Globus pallidus (tissue), 1 donor: Measurements from ENCODE around the gene TPX2.
A peak's percentile ranks its signal among the peaks of the same experiment; 100 is the strongest.

Source experiments
- DNase-seq: peaks from one replicate; pipeline ENCODE4 v3.0.0-alpha.2; 2015; ENCODE audit warnings: low spot score

Gene TPX2, protein sequence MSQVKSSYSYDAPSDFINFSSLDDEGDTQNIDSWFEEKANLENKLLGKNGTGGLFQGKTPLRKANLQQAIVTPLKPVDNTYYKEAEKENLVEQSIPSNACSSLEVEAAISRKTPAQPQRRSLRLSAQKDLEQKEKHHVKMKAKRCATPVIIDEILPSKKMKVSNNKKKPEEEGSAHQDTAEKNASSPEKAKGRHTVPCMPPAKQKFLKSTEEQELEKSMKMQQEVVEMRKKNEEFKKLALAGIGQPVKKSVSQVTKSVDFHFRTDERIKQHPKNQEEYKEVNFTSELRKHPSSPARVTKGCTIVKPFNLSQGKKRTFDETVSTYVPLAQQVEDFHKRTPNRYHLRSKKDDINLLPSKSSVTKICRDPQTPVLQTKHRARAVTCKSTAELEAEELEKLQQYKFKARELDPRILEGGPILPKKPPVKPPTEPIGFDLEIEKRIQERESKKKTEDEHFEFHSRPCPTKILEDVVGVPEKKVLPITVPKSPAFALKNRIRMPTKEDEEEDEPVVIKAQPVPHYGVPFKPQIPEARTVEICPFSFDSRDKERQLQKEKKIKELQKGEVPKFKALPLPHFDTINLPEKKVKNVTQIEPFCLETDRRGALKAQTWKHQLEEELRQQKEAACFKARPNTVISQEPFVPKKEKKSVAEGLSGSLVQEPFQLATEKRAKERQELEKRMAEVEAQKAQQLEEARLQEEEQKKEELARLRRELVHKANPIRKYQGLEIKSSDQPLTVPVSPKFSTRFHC

DNA sequence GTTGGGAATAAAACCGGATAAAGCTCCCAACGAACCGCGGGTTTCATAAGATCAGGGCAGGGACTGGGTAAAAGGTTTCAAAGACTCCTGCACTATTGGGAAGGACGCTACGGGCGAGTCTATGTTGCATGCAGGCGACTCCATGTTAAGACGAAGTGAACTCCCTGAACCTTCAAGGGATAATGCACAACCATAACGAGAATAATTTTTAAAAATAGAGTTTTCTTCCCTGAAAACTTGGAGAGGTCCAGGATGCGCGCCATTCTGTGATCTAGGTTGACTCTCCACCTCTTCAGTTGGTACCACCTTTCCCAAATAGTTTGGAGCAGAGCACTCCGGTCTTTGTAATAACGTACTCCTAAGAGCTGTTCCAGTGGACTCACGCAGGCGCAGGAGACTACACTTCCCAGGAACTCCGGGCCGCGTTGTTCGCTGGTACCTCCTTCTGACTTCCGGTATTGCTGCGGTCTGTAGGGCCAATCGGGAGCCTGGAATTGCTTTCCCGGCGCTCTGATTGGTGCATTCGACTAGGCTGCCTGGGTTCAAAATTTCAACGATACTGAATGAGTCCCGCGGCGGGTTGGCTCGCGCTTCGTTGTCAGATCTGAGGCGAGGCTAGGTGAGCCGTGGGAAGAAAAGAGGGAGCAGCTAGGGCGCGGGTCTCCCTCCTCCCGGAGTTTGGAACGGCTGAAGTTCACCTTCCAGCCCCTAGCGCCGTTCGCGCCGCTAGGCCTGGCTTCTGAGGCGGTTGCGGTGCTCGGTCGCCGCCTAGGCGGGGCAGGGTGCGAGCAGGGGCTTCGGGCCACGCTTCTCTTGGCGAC, at the start of gene TPX2:
TPX2 (plus strand) TSS at position 562 of the 821 bp plus-strand sequence. CDS start 18,187 bp downstream, outside the sequence.
- DNase-seq, result peak; percentile 97

DNA sequence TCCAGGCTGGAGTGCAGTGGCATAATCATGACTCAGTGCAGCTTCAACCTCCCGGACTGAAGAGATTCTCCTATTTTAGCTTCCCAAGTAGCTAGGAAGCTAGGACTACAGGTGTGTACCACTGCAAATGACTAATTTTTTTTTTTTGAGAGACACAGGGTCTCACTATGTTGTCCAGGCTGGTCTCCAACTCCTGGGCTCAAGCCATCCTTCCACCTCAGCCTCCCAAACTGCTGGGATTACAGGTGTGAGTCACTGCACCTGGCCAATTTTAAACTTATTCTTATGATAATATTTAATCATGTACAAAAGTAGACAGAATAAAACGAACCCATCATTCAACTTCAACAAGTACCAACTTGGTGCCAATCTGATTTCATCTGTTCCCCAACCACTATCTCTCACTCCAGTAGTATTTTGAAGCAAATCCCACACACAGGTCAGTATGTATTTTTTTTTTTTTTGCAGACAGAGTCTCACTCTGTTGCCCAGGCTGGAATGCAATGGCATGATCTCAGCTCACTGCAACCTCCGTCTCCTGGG, 48.9 kb upstream of the TPX2 start:
- no peak for DNase-seq

DNA sequence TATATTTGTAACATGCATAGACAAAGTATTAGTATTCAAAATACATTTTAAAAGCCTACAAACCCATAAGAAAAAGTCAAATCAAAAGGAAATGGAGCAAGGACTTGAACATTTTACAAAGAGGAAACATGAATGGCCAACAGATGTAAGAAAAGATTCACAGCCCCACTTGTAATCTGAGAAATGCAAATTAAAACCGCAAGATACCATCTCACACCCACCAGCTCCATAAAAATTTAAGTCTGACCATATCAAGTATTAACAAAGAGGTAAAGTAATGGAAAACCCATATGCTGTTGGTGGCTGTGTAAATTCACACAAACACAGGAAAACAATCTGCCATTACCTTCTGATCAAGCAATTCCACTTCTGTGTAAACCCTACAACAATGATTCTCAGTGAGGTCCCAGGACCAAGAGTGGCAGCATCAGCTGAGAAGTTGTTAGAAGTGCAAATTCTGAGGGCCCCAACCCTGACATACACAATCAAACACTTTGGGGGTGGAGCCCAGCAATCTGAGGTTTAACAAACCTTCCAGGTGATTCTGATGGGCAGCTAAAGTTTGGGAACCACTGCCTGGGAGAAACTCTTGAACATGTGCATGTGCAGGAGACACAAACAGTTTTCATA, 47.3 kb upstream of the TPX2 start:
- DNase-seq, result no peak

DNA sequence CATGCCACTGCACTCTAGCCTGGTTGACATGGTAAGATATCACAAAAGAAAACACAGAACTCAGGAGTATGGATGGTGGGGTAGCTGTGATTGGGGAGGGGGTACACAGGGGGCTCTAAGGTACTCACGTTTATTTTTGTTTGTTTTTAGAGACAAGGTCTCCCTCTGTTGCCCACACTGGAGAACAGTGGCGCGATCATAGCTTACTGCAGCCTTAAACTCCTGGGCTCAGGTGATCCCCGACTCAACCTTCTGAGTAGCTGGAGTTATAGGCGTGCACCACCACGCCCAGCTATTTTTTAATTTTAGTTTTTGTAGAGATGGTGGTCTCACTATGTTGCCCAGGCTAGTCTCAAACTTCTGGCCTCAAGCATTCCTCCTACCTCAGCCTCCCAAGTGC, 45.7 kb upstream of the TPX2 start:
- no peak for DNase-seq

DNA sequence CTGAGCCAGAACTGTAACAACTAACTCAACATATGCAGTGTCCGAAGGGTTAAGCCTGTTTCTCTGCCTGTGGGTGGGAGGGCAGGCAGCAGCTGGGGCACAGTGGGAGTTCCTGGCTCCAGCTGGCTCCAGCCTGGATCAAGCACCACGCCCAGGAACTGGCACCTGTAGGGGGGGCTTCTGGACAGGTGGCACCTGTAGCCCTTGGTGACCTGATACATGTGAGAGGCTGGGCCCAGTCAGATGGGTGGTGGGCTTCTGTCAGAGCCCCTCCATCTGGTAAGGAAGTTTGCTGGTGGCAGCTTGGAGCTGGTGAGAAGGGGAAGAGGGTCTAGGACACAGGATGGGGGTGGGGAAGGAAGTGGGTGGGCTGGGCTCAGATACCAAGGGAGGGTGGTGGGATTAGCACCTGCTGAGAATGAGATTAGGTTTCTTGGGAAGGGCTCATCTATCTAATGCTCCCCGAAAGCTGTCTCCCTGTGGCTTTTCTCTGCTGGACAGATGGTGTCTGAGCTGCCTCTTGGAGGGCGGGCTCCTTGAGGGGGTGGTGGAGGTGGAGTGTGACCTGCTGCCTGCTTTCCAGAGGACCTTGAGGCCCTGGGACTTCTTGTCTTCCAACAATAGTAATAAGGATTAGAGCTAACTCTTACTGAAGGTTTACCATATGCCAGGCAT, 45.0 kb upstream of the TPX2 start:
- no peak for DNase-seq

DNA sequence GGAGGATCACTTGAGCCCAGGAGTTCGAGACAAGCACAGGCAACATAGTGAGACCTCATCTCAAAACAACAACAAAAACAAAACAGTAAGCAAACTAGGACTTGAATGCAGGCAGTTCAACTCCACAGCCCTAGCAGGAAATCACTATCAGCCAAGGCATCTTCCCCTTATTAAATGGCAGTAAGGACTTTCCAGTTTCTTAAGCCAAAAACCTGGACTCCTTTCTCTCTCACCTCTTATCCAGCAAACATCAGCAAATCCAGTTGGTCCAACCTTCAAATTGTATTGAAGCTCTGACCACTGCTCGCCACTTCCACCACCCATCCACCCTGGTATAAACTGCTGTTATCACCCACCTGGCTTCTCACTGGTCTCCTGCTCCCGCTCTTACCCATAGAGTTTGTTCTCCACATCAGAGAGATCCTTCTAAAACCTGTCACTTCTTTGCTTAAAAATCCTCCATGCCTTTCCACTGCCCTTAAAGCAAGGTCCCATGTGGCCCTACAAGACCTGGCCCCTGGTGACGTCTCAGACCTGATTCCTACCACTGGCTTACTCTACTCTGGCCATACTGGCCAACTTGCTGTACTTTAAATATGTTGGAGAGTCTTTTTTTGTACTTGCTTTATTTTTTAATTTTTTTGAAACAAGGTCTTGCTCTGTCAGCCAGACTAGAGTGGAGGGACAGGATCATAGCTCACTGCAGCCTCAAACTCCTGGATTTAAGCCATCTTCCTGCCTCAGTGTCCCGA, 44.1 kb upstream of the TPX2 start:
- no peak for DNase-seq

DNA sequence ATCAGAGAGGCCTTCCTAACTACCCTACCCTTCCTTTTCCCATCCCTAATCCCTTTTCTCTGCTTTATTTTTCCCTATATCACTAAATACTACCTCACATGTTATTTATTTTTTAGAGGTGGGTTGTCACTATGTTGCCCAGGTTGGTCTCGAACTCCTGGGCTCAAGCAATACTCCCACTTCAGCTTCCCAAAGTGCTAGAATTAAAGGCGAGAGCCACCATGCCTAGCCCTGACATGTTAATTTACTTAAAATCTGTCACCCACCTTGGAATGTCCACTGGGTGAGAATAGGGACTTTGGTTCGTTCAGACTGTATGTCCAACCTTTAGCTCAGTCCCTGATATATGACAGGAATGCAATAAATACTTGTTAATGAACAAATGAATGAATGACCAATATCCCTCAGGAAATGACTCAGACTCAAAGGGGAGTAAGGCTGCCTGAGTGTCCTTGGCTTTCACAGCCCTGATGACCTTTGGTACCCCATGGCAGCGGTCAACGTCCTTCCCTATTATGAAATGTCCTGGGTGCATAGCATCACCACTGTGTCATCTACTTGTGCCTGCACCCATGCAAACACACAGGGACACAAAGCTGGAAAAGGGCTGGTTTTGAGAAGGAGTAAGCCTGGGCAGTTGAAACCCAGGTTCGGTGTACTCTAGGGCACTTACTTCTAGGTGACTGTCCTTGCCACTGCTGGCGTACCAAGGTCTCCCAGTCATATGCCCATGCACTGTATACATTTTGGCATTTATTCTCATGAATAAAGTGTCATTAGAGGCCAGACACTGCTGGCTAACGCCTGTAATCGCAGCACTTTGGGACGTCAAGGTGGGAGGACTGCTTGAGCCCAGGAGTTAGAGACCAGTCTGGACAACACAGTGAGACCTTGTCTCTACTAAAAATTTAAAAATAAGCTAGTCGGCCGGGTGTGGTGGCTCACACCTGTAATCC, 43.0 kb upstream of the TPX2 start:
- no peak for DNase-seq

DNA sequence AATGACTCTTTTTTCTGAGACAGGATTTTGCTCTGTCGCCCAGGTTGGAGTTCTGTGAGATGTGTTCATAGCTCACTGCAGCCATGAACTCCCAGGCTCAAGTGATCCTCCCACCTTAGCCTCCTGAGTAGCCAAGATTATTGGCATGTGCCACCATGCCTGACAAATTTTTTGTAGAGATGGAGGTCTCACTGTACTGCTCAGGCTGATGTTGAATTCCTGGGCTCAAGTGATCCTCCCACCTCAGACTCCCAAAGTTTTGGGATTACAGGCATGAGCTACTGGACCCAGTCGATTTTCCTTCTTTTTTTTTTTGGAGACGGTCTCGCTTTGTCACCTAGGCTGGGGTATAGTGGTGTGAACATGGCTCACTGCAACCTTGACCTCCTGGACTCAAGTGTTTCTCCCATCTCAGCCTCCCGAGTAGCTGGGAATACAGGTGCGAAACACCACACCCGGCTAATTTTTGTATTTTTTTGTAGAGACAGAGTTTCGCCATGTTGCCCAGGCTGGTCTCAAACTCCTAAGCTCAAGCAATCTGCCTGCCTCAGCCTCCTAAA, 40.8 kb upstream of the TPX2 start:
- DNase-seq, result no peak

DNA sequence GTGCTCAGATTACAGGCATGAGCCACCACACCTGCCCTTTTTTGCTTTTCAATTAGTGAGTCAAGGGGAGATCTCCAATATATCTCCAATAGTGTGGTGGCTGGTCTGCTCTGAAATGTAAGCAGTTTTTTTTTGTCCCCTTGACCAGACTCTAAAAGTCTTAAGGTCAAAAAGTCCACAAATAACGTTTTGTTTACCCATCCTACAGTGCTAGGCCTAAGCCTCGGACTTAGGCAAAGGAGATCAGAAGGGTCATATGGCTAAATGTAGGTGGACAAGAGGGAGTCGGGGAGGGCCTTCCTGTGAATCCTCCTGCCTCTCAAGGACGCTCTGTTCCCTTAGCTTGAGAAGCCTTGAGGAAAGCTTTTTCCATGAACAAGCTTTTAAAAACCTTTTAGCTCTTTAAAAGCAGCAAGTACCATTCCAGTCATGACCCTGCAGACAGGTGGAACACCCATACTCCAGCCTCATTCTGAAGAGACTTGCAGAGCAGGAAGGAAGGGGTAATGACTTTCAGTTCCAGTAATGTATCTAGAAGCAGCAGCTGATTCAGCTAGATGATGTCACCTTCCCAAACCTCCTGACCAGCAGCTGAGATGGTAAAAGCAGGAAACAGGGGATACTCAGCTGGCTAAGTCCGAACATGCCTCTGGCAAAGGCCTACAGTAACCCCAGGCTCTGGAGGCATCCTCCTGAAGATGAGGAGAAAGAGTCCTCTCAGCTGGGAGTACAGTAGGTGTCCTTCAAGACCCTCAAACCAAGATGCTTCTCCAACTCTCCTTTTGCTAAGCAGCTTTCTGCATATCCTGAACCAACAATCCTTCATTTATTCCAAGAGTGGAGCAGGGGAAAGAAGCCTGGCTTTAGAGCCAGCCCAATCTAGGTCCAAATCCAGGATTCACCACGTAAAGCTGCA, 40.0 kb upstream of the TPX2 start:
- DNase-seq, result peak; percentile 78

DNA sequence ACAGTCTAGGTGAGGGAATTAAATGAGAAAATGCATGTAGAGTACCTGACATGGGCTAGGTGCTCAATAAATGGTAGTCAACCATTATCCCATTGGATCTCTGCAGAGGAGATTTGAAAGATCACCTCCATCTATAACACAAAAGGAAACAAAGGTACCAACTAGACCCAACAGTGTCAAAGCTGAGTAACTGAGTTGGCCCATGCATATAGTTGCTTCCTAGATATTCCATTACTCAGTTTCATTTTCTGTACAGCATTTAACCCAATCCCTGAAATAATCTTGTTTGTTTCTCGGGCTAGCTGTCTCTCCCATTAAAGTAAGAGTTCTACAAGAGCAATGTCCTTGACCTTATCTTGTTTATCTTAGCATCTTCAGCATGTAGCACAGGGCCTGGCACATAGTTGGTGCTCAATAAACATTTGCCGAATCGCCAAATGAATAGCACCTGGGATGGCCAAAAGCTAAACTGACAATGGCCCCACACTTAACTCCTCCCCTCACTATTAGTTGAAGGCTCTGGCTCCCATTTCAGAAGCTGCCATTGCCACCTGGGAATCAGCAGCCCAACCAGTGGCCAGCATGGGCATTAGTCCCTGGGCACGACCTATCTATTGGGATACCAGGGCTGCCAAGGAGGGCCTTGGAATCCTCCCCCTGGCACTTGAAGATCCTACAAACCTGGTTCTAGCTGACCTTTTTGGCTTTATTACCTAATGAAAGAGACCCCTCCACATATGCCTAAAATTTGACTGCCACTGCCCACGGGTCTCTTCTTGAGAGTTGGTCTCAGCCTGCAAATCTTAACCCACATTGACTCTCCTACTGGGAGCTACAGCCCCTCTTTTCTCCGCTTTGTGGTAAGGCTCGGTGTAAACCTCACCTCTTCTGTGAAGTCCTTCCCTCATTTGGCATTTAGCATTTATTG, 39.0 kb upstream of the TPX2 start:
- no peak for DNase-seq

DNA sequence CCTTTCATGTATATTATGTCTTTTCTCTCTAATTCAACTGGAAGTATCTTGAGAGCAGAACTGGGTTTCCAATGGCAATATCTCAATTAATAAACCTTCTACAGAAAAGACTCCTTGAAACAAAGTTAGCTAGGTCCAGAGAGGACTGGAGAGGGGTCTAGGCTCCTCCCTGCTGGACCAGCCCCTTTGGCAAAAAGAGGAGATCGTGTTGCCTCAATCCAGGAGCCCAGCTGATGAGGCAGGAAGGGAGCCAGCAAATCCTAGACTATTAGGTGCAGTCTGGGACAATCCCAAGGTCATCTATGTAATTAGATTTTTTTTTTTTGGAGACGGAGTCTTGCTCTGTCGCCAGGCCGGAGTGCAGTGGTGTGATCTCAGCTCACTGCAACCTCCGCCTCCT, 38.3 kb upstream of the TPX2 start:
- DNase-seq, result no peak

DNA sequence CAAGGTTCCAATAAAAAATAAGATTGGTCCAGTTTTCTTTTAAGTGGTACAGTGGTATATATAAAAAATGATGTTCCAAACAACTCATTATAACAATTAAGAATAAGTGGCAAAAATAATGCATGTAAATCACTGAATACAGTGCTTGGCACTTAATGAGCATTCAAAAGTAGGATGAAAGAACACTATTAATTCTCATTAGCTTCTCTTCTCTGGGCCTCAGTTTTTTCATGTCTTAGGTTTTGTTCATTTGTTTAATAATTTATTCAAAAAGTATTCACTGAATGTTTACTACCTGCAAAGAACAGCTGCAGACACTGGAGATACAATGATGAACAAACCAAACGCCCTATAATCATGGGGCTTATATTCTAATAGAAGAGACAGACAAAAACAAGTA, 37.5 kb upstream of the TPX2 start:
- DNase-seq, result no peak

DNA sequence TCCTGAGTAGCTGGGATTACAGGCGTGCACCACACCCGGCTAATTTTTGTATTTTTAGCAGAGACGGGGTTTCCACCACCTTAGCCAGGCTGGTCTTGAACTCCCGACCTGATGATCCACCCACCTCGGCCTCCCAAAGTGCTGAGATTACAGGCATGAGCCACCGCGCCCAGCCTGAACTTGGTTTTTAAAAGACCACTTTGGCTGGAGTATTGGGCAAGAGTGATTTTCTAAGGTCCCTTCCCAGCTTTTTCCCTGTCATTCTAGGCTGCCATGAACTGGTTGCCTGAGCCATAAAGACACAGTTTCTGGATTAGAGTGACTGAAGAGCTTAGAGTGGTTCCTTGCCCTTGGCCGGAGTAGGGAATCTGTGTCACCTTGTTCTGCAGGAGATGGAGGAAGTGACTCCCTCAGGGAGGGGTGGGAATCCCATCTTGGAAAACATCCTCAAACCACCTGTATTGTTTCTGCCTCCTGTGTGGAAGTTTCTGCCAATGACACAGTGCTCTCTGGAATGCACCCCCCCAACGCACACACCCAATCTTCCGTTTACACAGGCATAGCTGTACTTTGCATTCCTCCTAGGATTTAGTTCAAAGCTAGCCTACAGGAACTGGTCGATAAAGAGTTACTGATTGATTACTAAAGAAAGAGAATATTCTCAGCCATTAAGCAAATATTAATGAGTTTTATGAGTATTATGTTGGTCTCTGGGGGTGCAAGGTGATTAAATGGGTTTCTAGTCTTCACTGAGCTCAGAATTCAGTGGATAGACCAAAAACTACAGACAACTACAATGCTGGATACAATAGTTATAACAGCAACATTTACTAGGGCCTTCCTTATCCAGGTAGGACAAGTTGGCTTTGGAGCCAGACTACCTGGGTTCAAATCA, 34.6 kb upstream of the TPX2 start:
- no peak for DNase-seq

DNA sequence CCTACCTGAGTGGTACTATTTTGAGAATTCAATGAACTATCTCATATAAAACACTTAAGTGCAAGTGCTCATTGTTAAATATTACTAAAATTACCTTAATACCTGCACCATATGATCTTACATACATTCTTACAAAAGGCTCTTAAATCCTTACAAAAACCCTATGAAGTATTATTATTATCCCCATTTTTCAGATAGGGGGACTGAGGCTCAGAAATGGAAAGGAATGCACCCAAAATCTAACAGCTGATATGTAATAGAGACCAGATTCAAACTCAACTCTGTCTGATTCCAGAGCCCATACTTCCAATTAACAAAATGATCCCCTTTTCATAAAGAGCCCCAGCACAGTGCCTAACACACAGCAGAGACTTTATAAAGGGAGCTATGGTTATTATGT, 33.9 kb upstream of the TPX2 start:
- DNase-seq, result no peak
